HEK293 (cell line): Measurements from ENCODE around the gene RGS6.

Experiments
- CTCF ChIA-PET: fragments of 350-600 bp; formaldehyde crosslinking; extraction: SDS; loops from one replicate; lab custom pipeline; 2021; ENCODE audit warnings: antibody characterized with exemption; lab: Yijun Ruan, JAX
- POLR2A ChIA-PET: fragments of 300-600 bp; formaldehyde crosslinking; extraction: SDS; loops from one replicate; lab custom pipeline; 2020; ENCODE audit warnings: antibody characterized with exemption, inconsistent platforms; lab: Yijun Ruan, JAX
- H3K27ac ChIP-seq: fragments of 200-500 bp; sonication (Bioruptor generic); 2 replicates; pipeline ENCODE4 v1.5.1; 2014; ENCODE audit warnings: low read depth, low read length, control low read depth, inconsistent platforms; ENCODE audit errors: extremely low read depth
- H3K36me3 ChIP-seq, 2 experiments: fragments of 200-500 bp in 1 of 2; sonication (Bioruptor generic) in 1 of 2; 1 replicate in 1 of 2; 2 replicates in 1 of 2; pipeline ENCODE4 v1.5.1; 2014 to 2017; ENCODE audit warnings: inconsistent platforms in 2 of 2, low read length in 2 of 2; ENCODE audit not compliant: control insufficient read depth in 2 of 2, insufficient read depth in 1 of 2
- H3K4me1 ChIP-seq: fragments of 200-500 bp; sonication (Bioruptor generic); 2 replicates; pipeline ENCODE4 v1.5.1; 2014; ENCODE audit warnings: mild to moderate bottlenecking, low read length, inconsistent platforms; ENCODE audit not compliant: control insufficient read depth, insufficient read depth
- H3K4me3 ChIP-seq: 2 replicates; pipeline ENCODE4 v1.5.1; 2011; ENCODE audit warnings: low read depth, mild to moderate bottlenecking, control low read depth, low read length, moderate library complexity
- H3K9me3 ChIP-seq: fragments of 200-500 bp; sonication (Bioruptor generic); 2 replicates; pipeline ENCODE4 v1.5.1; 2014; ENCODE audit warnings: low read depth, low read length, inconsistent platforms; ENCODE audit not compliant: control insufficient read depth, insufficient read depth
- BCL11A ChIP-seq: fragments of 450-650 bp; formaldehyde crosslinking; IDR thresholded peaks from 2 replicates; pipeline ENCODE4 v1.5.1; 2016; ENCODE audit warnings: low read depth, missing biosample characterization, missing genetic modification characterization
- BCL11B ChIP-seq: fragments of 450-650 bp; formaldehyde crosslinking; IDR thresholded peaks from 2 replicates; pipeline ENCODE4 v1.5.1; 2016; ENCODE audit warnings: low read depth, missing biosample characterization, missing genetic modification characterization
- GLIS1 ChIP-seq: fragments of 450-650 bp; formaldehyde crosslinking; IDR thresholded peaks from 2 replicates; pipeline ENCODE4 v1.5.1; 2016; ENCODE audit warnings: missing biosample characterization, missing genetic modification characterization
- KLF9 ChIP-seq: fragments of 450-650 bp; formaldehyde crosslinking; IDR thresholded peaks from 2 replicates; pipeline ENCODE4 v1.5.1; 2016; ENCODE audit warnings: missing biosample characterization, missing genetic modification characterization, low read depth
- MYNN ChIP-seq: fragments of 450-650 bp; formaldehyde crosslinking; IDR thresholded peaks from 2 replicates; pipeline ENCODE4 v1.5.1; 2016; ENCODE audit warnings: missing biosample characterization, missing genetic modification characterization, borderline replicate concordance
- ZBTB21 ChIP-seq: fragments of 450-650 bp; formaldehyde crosslinking; IDR thresholded peaks from 2 replicates; pipeline ENCODE4 v1.5.1; 2017; ENCODE audit warnings: missing biosample characterization, missing genetic modification characterization
- ZBTB8A ChIP-seq: fragments of 450-650 bp; formaldehyde crosslinking; IDR thresholded peaks from 2 replicates; pipeline ENCODE4 v1.5.1; 2016; ENCODE audit warnings: missing biosample characterization, missing genetic modification characterization
- ZFP69B ChIP-seq: fragments of 450-650 bp; formaldehyde crosslinking; IDR thresholded peaks from 2 replicates; pipeline ENCODE4 v1.5.1; 2016; ENCODE audit warnings: missing biosample characterization, missing genetic modification characterization
- ZNF112 ChIP-seq: fragments of 450-650 bp; formaldehyde crosslinking; IDR thresholded peaks from 2 replicates; pipeline ENCODE4 v1.5.0; 2017; ENCODE audit warnings: missing biosample characterization, missing genetic modification characterization
- ZNF174 ChIP-seq: fragments of 450-650 bp; formaldehyde crosslinking; IDR thresholded peaks from 2 replicates; pipeline ENCODE4 v1.5.0; 2017; ENCODE audit warnings: missing biosample characterization, mild to moderate bottlenecking, missing genetic modification characterization
- ZNF175 ChIP-seq: fragments of 450-650 bp; formaldehyde crosslinking; IDR thresholded peaks from 2 replicates; pipeline ENCODE4 v1.5.1; 2016; ENCODE audit warnings: missing biosample characterization, missing genetic modification characterization
- ZNF366 ChIP-seq: fragments of 450-650 bp; formaldehyde crosslinking; conservative IDR thresholded peaks from 2 replicates; pipeline ENCODE4 v1.5.1; 2016; ENCODE audit warnings: missing biosample characterization, missing genetic modification characterization
- ZNF391 ChIP-seq: fragments of 450-650 bp; formaldehyde crosslinking; IDR thresholded peaks from 2 replicates; pipeline ENCODE4 v1.5.1; 2016; ENCODE audit warnings: low read depth, missing biosample characterization, missing genetic modification characterization, borderline replicate concordance
- ZNF416 ChIP-seq: fragments of 450-650 bp; formaldehyde crosslinking; IDR thresholded peaks from 2 replicates; pipeline ENCODE4 v1.5.1; 2016; ENCODE audit warnings: missing biosample characterization, missing genetic modification characterization
- ZNF560 ChIP-seq: fragments of 450-650 bp; formaldehyde crosslinking; IDR thresholded peaks from 2 replicates; pipeline ENCODE4 v1.5.1; 2017; ENCODE audit warnings: missing biosample characterization, missing genetic modification characterization, borderline replicate concordance
- ZNF561 ChIP-seq: fragments of 450-650 bp; IDR thresholded peaks from 2 replicates; pipeline ENCODE4 v1.5.1; 2018; ENCODE audit warnings: missing biosample characterization, missing genetic modification characterization, borderline replicate concordance
- ZNF658 ChIP-seq: fragments of 450-650 bp; formaldehyde crosslinking; IDR thresholded peaks from 2 replicates; pipeline ENCODE4; 2016; ENCODE audit warnings: missing biosample characterization, missing genetic modification characterization
- ZNF670 ChIP-seq: fragments of 450-650 bp; formaldehyde crosslinking; IDR thresholded peaks from 2 replicates; pipeline ENCODE4 v1.5.1; 2016; ENCODE audit warnings: missing biosample characterization, missing genetic modification characterization, low read depth
- ZSCAN30 ChIP-seq: fragments of 450-650 bp; IDR thresholded peaks from 2 replicates; pipeline ENCODE4 v1.5.1; 2018; ENCODE audit warnings: missing biosample characterization, mild to moderate bottlenecking, missing genetic modification characterization, moderate library complexity
- TF ChIP-seq, protein P1 (sequence below): fragments of 450-650 bp; formaldehyde crosslinking; IDR thresholded peaks from 2 replicates; pipeline ENCODE4 v1.5.1; 2017; ENCODE audit warnings: missing biosample characterization, missing genetic modification characterization
- TF ChIP-seq, protein P2 (sequence below): fragments of 450-650 bp; formaldehyde crosslinking; IDR thresholded peaks from 2 replicates; pipeline ENCODE4 v1.5.1; 2016; ENCODE audit warnings: missing biosample characterization, missing genetic modification characterization
- TF ChIP-seq, protein P3 (sequence below): fragments of 450-650 bp; formaldehyde crosslinking; IDR thresholded peaks from 2 replicates; pipeline ENCODE4 v1.5.1; 2016; ENCODE audit warnings: missing biosample characterization, missing genetic modification characterization
- TF ChIP-seq, protein P4 (sequence below): fragments of 450-650 bp; formaldehyde crosslinking; IDR thresholded peaks from 2 replicates; pipeline ENCODE4 v1.5.1; 2016; ENCODE audit warnings: missing biosample characterization, missing genetic modification characterization, borderline replicate concordance
- TF ChIP-seq, protein P5 (sequence below): fragments of 450-650 bp; formaldehyde crosslinking; IDR thresholded peaks from 2 replicates; pipeline ENCODE4 v1.5.1; 2016; ENCODE audit warnings: missing biosample characterization, missing genetic modification characterization

Gene RGS6

DNA sequence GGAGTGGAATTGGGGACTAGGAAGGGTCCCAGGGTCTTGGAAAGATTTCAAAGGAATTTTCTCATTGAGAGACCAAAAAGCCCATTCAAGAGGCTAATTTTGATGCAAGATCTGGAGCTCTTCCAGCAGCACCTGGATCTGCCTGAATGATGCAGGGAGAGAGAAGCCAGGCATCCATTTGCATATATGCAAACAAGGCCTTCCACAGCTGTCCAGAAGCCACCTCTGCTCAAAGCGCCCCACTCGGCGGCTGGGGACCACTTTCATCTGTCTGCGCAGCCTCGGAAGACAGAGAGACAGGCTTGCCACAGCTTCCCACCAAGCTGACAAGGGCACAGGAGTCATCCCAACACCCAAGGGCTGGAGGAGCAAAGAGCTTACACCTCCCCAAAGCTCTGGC lies 666.1 kb downstream of the RGS6 start:
- POLR2A ChIA-PET: no interaction called here
- Histone ChIP-seq H3K36me3 (no peaks in the 10 kb centered on the region), H3K27ac (no peak overlapping the region), H3K4me3 (no peak overlapping the region), H3K4me1 (no peaks in the 10 kb centered on the region), H3K9me3 (no peaks in the 10 kb centered on the region)
- CTCF ChIA-PET: no interaction called here
- no peak for TF ChIP-seq ZFP69B (tag by site-specific recombination)
- no peak for TF ChIP-seq ZNF366 (tag by site-specific recombination)
- TF ChIP-seq ZNF560 (tag by site-specific recombination): no peak
- no peak for TF ChIP-seq ZNF112 (tag by site-specific recombination)
- TF ChIP-seq KLF9 (tag by site-specific recombination): no peak
- TF ChIP-seq ZNF658 (tag by site-specific recombination): no peak
- TF ChIP-seq ZNF416: no peak

DNA sequence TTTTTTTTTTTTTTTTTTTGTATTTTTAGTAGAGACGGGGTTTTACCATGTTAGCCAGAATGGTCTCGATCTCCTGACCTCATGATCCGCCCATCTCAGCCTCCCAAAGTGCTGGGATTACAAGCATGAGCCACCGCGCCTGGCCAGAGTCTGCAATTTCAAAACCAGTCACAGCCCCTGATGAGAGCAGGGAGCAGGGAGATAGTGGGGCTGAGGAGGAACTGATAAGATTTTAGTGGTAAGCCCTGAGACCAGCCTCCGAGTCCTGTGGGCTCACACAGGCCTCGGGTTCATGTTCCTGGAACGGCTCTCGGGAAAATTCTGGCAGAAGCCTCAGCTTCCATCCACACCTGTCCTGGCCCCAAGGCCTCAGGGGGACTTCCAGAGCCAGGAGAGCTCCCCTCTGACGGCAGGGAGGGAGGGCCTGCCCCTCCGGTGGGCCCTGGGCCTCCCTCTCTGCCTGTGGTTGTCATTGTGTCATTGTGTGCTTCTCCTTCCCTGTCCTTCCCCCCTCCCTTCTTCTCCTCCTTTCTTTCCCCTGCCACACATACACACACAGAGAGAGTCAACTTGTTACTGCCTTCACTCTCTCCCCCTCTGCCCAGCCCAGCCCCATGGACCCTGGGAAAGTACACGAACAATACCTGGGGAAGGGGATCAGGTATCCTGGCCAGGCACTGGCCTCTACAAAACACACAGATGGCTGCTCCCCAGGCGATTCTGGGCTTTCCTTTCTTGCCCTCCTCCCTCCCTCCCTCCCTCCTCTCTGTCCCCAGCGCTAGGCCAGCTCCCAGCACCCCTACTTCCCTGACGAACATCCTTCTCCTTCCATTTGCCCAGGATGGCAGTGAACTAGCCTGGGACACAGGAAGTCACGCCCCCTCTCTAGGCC lies 667.6 kb downstream of the RGS6 start:
- POLR2A ChIA-PET: no interaction called here
- CTCF ChIA-PET: interaction anchor here (0.6 kb wide), 2 partner anchors 224 to 309 kb away, joined by 3 to 6 read pairs; no protein-coding TSS in a partner anchor
- H3K27ac ChIP-seq: no peak overlapping the region

More for the DNA sequence above, 667.6 kb downstream of the RGS6 start:
- H3K36me3 ChIP-seq: no peaks in the 10 kb centered on the region
- H3K4me3 ChIP-seq: no peak overlapping the region
- H3K4me1 ChIP-seq: no peaks in the 10 kb centered on the region
- TF ChIP-seq ZNF670: no peak
- no peak for TF ChIP-seq ZNF391
- TF ChIP-seq BCL11A (tag by site-specific recombination): no peak
- TF ChIP-seq ZNF175 (tag by site-specific recombination): no peak
- TF ChIP-seq GLIS1 (tag by site-specific recombination): no peak
- TF ChIP-seq, protein P1, sequence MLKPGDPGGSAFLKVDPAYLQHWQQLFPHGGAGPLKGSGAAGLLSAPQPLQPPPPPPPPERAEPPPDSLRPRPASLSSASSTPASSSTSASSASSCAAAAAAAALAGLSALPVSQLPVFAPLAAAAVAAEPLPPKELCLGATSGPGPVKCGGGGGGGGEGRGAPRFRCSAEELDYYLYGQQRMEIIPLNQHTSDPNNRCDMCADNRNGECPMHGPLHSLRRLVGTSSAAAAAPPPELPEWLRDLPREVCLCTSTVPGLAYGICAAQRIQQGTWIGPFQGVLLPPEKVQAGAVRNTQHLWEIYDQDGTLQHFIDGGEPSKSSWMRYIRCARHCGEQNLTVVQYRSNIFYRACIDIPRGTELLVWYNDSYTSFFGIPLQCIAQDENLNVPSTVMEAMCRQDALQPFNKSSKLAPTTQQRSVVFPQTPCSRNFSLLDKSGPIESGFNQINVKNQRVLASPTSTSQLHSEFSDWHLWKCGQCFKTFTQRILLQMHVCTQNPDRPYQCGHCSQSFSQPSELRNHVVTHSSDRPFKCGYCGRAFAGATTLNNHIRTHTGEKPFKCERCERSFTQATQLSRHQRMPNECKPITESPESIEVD (tag by site-specific recombination): no peak
- TF ChIP-seq, protein P2, sequence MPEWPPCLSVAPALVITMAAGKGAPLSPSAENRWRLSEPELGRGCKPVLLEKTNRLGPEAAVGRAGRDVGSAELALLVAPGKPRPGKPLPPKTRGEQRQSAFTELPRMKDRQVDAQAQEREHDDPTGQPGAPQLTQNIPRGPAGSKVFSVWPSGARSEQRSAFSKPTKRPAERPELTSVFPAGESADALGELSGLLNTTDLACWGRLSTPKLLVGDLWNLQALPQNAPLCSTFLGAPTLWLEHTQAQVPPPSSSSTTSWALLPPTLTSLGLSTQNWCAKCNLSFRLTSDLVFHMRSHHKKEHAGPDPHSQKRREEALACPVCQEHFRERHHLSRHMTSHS: no peak
- TF ChIP-seq ZBTB21 (tag by site-specific recombination): no peak
- TF ChIP-seq ZNF174 (tag by site-specific recombination): no peak
- no peak for TF ChIP-seq MYNN
- TF ChIP-seq, protein P3, sequence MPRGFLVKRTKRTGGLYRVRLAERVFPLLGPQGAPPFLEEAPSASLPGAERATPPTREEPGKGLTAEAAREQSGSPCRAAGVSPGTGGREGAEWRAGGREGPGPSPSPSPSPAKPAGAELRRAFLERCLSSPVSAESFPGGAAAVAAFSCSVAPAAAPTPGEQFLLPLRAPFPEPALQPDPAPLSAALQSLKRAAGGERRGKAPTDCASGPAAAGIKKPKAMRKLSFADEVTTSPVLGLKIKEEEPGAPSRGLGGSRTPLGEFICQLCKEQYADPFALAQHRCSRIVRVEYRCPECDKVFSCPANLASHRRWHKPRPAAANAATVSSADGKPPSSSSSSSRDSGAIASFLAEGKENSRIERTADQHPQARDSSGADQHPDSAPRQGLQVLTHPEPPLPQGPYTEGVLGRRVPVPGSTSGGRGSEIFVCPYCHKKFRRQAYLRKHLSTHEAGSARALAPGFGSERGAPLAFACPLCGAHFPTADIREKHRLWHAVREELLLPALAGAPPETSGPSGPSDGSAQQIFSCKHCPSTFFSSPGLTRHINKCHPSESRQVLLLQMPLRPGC (tag by site-specific recombination): no peak
- TF ChIP-seq ZBTB8A (tag by site-specific recombination): no peak
- TF ChIP-seq ZNF561 (tag by site-specific recombination): no peak
- TF ChIP-seq, protein P4, sequence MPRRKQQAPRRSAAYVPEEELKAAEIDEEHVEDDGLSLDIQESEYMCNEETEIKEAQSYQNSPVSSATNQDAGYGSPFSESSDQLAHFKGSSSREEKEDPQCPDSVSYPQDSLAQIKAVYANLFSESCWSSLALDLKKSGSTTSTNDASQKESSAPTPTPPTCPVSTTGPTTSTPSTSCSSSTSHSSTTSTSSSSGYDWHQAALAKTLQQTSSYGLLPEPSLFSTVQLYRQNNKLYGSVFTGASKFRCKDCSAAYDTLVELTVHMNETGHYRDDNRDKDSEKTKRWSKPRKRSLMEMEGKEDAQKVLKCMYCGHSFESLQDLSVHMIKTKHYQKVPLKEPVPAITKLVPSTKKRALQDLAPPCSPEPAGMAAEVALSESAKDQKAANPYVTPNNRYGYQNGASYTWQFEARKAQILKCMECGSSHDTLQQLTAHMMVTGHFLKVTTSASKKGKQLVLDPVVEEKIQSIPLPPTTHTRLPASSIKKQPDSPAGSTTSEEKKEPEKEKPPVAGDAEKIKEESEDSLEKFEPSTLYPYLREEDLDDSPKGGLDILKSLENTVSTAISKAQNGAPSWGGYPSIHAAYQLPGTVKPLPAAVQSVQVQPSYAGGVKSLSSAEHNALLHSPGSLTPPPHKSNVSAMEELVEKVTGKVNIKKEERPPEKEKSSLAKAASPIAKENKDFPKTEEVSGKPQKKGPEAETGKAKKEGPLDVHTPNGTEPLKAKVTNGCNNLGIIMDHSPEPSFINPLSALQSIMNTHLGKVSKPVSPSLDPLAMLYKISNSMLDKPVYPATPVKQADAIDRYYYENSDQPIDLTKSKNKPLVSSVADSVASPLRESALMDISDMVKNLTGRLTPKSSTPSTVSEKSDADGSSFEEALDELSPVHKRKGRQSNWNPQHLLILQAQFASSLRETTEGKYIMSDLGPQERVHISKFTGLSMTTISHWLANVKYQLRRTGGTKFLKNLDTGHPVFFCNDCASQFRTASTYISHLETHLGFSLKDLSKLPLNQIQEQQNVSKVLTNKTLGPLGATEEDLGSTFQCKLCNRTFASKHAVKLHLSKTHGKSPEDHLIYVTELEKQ (tag by site-specific recombination): no peak
- TF ChIP-seq BCL11B (tag by site-specific recombination): no peak
- no peak for TF ChIP-seq ZSCAN30 (tag by site-specific recombination)
- TF ChIP-seq, protein P5, sequence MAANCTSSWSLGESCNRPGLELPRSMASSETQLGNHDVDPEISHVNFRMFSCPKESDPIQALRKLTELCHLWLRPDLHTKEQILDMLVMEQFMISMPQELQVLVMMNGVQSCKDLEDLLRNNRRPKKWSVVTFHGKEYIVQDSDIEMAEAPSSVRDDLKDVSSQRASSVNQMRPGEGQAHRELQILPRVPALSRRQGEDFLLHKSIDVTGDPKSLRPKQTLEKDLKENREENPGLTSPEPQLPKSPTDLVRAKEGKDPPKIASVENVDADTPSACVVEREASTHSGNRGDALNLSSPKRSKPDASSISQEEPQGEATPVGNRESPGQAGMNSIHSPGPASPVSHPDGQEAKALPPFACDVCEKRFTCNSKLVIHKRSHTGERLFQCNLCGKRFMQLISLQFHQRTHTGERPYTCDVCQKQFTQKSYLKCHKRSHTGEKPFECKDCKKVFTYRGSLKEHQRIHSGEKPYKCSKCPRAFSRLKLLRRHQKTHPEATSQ (tag by site-specific recombination): no peak
- TF ChIP-seq, all 188 proteins: peak for 0
- H3K9me3 ChIP-seq: no peaks in the 10 kb centered on the region
